WTC11 (cell line): Measurements from ENCODE around the gene TAPT1.

Experiments used
- GABPB1 ChIP-seq: sonication (generic); formaldehyde crosslinking; IDR thresholded peaks from 2 replicates; pipeline ENCODE4 v1.8.1; 2023; ENCODE audit warnings: mild to moderate bottlenecking, missing genetic modification reagents
- TEAD4 ChIP-seq: sonication (generic); formaldehyde crosslinking; IDR thresholded peaks from 2 replicates; pipeline ENCODE4 v1.8.0; 2022; ENCODE audit warnings: mild to moderate bottlenecking, missing genetic modification reagents
- TF ChIP-seq, protein P1 (sequence below): fragments of 200-600 bp; IDR thresholded peaks from 2 replicates; pipeline ENCODE4 v1.8.0; 2022; ENCODE audit warnings: antibody characterized with exemption

GRCh38 chr4:16256343-16256742, 30.1 kb upstream of the TAPT1 start:
- no peak for TF ChIP-seq GABPB1 (CRISPR knock-in tag)
- TF ChIP-seq, protein P1, sequence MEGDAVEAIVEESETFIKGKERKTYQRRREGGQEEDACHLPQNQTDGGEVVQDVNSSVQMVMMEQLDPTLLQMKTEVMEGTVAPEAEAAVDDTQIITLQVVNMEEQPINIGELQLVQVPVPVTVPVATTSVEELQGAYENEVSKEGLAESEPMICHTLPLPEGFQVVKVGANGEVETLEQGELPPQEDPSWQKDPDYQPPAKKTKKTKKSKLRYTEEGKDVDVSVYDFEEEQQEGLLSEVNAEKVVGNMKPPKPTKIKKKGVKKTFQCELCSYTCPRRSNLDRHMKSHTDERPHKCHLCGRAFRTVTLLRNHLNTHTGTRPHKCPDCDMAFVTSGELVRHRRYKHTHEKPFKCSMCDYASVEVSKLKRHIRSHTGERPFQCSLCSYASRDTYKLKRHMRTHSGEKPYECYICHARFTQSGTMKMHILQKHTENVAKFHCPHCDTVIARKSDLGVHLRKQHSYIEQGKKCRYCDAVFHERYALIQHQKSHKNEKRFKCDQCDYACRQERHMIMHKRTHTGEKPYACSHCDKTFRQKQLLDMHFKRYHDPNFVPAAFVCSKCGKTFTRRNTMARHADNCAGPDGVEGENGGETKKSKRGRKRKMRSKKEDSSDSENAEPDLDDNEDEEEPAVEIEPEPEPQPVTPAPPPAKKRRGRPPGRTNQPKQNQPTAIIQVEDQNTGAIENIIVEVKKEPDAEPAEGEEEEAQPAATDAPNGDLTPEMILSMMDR: no peak
- TF ChIP-seq TEAD4 (CRISPR knock-in tag): no peak
